ENCODE results near the gene RTN3.
"Not testable (repeated sequence)": the region's sequence is repeated elsewhere in the genome, so short reads cannot be mapped to it uniquely, and the experiment has no call there.

Gene RTN3

DNA sequence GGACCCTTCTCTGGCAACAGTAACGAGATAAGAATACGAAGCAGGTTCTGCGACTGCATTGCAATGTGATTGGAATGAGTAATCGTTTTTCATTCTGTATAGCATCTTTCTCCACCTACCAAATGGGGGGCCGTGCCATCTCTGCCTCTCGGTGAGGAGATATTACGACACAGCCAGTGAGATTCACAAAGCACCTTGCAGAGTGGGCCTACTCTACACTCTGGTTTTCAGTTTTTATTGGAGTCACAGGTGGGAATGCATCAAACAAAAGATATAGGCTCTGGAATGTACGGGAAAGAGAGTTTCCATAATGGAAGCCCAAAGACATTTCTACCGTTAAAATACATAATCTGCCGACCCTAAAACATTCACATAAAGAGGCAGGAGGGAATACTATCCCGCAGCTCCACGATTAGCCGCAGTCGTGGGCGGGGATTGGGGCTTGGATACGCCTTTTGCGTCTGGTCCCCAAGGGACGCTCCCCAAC is 423 bp upstream of the RTN3 start:
- peak in 40 of 56 donors; percentile 30 to 85 (median 51) for DNase-seq

DNA sequence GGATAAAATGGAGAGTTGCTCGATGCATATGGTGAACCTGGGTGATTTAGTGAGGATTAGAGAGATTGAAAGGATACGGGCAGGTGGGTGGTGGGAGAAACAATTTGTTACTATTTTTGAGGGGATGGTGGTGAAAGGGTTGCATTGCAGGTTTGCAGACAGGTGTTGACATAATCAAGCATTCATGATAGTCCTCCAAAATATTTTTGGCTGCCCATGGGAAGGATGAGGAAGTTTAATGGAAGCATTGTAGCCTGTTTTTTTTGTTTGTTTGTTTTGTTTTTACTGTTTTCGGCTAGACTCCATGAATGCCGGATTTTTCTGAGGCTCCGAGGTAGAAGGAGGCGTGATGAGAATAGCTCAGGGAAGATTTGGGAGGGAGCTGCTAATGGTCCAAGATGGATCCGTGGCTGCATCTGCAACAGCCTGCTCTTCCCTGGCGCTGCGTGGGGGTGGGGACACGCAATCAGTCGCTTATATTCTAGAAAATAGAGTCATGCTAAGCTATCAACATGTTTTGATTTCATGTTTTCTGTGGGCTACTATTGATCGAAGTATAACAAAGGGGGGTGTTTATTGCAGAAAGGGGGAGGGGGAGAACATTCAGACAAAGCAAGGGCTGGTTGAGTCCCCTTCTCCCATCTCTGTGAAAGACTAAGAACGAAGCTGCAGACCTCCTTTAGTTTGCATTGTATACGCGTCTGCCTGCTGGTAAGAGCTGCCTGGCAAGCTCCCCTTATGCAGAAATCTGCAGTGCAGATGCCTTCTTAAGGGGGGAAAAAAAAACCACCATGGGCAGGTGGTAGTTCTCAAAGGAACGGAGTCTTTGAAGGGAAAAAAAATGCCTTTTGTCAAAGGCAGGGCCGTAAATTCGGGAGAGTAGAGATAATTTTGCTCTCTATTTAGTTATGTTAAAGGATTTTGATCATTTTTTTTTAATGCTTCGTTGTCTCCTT is 1.0 kb downstream of the RTN3 start:
- DNase-seq: peak in 44 of 56 donors; percentile 7 to 68 (median 38)

DNA sequence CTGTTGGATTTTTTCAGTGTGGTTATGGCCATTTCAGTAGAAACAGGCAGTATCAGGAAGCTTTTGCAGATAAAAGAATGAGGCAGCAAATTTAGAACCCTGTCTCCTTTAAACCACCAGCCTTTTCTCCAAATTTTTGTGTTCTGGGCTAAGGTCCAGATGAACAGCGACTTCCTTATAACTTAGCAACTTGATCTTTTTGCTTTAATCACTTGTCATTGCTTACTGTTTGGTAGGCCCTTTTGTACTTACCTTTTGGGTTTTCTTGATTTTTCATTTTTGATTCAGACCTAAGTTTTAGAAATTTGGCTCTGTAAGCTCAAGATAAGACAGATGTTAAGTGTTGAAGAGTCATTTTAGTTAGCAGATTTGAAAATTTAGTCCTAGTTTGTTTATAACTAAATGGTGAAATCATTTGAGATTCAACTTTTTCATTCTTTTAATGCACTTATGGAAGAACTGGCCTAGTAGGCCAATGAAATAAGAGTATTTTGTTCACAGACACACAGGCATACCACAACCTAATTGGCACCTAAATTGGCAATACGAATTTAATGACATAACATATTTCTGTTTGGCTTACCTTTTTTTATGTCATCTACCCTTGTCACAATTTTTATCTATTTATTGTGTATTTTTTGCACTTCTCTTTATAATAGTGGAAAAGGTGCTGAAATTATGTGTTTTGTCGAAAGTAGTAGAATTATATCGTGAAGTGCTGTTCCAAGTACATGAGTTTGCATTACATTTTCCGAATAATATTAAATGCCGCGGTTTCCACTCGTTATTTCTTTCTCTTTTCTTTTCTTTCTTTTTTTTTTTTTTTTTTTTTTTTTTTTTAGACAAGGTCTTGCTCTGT is 2.1 kb downstream of the RTN3 start:
- no peak for DNase-seq

GRCh38 chr11:63685158-63685721 is 3.9 kb downstream of the RTN3 start:
- DNase-seq: not testable (repeated sequence)

DNA sequence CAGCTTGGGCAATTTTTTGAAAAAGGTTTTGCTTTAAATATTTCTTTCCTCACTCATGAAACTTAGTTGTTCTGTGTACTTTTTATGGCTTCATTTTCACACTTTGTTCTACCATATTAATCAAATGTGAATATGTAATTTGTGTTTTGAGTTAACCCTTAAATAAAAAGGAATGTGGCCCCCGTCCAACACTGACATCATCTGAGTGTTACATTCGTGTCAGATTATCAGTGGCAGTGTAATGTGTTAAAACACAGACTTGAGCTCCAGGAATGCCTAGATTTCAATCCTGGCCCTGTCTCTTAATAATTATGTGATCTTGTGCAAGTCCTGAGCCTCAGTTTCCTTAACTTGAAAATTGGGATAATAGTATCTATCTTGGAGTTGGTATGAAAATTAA is 5.6 kb downstream of the RTN3 start:
- no peak for DNase-seq

- no peak for DNase-seq
These were observed 6.5 kb downstream of the RTN3 start for GRCh38 chr11:63687845-63688244.

- no peak for DNase-seq
These were observed 13.3 kb downstream of the RTN3 start for GRCh38 chr11:63694596-63694995.

- DNase-seq: peak in 1 of 56 donors; percentile 10
These were observed 17.9 kb downstream of the RTN3 start for GRCh38 chr11:63698976-63699733.

DNA sequence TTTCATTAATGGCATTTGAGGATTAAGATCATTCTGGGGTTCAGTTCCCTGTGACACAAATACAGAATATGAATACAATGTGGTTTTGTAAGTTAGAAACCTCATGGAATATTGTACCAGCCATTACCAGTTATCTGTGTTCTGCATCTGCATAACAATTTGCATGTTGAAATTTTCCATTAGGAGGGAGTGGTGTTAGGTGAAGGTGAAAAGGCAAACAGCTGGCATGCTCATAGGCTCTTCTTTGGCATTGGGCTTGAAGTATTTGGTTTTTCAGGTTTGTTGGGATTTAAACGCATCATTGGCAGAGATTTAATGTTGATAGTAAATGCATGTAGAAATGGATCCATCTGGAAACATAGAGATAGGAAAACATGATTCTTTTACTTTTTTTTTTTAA is 18.6 kb downstream of the RTN3 start:
- DNase-seq: no peak

DNA sequence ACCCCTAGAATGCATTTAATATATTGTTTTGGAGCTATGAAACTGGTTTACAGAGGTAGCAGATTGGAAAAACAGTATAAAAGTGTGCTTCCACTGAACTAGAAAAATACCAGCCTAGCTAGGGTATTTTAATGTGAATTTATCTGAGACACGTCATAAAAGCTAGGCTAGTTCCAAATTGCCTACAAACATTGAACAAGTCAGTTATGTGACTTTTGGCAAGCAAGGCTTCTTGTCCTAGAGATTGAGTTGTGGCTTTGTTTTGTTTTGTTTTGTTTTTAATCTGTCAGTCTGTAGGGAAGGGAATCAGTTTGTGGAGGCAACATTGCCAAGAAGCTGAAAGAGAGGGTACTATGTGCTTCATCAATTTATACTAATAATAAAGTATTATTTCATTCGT is 24.2 kb downstream of the RTN3 start:
- no peak for DNase-seq

- no peak for DNase-seq
These were observed 27.5 kb downstream of the RTN3 start for GRCh38 chr11:63708764-63709163.

- DNase-seq: no peak
These were observed 28.1 kb downstream of the RTN3 start for GRCh38 chr11:63709336-63709884.

- DNase-seq: no peak
These were observed 29.3 kb downstream of the RTN3 start for GRCh38 chr11:63710476-63711217.

DNA sequence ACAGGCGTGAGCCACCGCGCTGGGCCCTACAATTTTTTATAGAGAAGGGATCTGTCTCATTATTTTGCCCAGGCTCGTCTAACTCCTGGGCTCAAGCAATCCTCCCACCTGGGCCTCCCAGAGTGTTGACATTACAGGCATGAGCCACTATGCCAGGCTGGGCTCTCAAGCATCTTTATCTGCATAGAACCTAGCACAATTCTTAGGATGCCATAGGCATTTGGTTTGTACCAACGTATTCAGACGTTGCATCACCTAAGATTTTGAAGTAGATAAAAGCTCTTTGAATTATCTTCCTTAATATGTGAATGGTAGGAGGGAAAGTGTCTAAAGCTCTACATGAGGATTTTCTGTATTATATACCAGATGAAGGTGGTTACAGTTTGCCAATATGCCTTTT is 30.5 kb downstream of the RTN3 start:
- no peak for DNase-seq

DNA sequence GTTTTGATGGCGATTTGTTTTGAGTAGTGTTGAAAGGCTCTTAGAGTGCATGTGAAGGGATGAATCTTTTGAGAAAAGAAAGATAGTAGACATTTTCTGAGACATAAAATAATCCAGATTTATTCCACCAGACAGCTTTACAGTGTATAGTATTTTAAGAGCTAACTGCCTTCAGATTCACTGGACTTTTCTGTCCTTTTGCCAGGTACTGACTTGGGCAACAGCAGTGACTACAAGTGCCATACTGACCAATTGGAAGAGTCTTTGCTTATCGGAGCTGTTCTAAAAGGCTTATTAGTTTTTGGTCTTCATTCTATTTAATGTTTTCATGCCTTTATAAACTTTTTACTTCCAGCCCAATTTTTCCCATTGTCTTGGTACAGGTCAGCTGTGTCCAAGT is 32.5 kb downstream of the RTN3 start:
- DNase-seq: no peak

- no peak for DNase-seq
These were observed 34.7 kb downstream of the RTN3 start for GRCh38 chr11:63716046-63716445.

GRCh38 chr11:63719001-63719400 is 37.7 kb downstream of the RTN3 start:
- DNase-seq: no peak

GRCh38 chr11:63719987-63720386 is 38.7 kb downstream of the RTN3 start:
- no peak for DNase-seq

DNA sequence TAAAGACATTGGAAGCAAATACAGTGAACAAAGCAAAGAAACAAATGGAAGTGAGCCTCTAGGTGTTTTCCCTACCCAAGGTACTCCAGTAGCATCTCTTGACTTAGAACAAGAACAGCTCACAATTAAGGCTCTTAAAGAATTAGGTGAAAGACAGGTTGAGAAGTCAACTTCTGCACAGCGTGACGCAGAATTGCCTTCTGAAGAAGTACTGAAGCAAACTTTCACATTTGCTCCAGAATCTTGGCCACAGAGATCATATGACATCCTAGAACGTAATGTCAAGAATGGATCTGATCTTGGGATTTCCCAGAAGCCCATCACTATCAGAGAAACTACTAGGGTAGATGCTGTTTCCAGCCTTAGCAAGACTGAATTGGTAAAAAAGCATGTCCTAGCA is 39.3 kb downstream of the RTN3 start:
- no peak for DNase-seq

DNA sequence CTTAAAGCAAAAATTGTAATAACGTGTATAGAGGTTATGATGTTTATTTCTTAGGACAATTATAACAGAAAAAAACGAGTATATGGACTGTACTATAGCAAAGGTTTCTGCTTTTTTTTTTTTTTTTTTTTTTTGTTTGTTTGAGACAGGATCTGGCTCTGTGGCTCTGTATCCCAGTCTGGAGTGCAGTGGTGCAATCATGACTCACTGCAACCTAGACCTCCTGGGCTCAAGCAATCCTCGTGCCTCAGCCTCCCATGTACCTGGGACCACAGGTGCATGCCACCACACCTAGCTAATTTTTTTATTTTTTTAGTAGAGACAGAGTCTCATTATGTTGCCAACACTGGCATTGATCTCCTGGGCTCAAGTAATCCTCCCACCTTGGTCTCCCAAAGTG is 48.0 kb downstream of the RTN3 start:
- DNase-seq: no peak
